SK-N-SH (cell line): ENCODE data around the gene CDH4. TPM values are rescaled to one million over a fixed set of nuclear protein-coding genes. Genes with fewer than 3 reads are reported as not detected.

Experiments used
- CTCF ChIA-PET: fragments of 300-600, 350-600 bp; formaldehyde crosslinking; extraction: SDS; loops from one replicate; lab custom pipeline; 2021; lab: Yijun Ruan, JAX
- POLR2A ChIA-PET: fragments of 350-600 bp; sonication (Branson Sonifier 250); formaldehyde crosslinking; extraction: SDS; loops from one replicate; lab custom pipeline; 2020; ENCODE audit warnings: antibody characterized with exemption, inconsistent platforms; lab: Yijun Ruan, JAX
- DNase-seq: peaks from one replicate; pipeline ENCODE4 v3.0.0; 2012
- H2AFZ ChIP-seq: fragments of 200-600 bp; sonication (generic); 2 replicates; pipeline ENCODE4 v1.8.1; 2016; ENCODE audit warnings: antibody characterized with exemption, mild to moderate bottlenecking, low read depth
- H3F3A ChIP-seq: fragments of 200-600 bp; sonication (generic); replicated peaks from 2 replicates; pipeline ENCODE3; 2016; ENCODE audit warnings: antibody characterized with exemption, mild to moderate bottlenecking; ENCODE audit not compliant: insufficient read depth
- H3K27ac ChIP-seq, 2 experiments: fragments of 200-500 bp in 1 of 2; fragments of 200-600 bp in 1 of 2; sonication (Bioruptor generic) in 1 of 2; sonication (generic), shearing (Covaris generic) in 1 of 2; 2 replicates each; pipeline versions ENCODE4 v1.5.1 to v1.6.1; 2014 to 2016; ENCODE audit warnings: low read depth in 2 of 2, inconsistent platforms in 1 of 2, low read length in 1 of 2, mild to moderate bottlenecking in 1 of 2, mixed read lengths in 1 of 2
- H3K27me3 ChIP-seq: fragments of 200-600 bp; sonication (generic), shearing (Covaris generic); 2 replicates; pipeline ENCODE4 v1.6.1; 2016; ENCODE audit warnings: mixed run types; ENCODE audit not compliant: insufficient read depth
- H3K36me3 ChIP-seq, 2 experiments: fragments of 200-500 bp in 1 of 2; fragments of 200-600 bp in 1 of 2; sonication (Bioruptor generic) in 1 of 2; sonication (generic) in 1 of 2; replicated peaks in 1 of 2; 2 replicates each; pipeline versions ENCODE3 to v1.5.1; 2014 to 2016; ENCODE audit warnings: low read length in 1 of 2, mild to moderate bottlenecking in 1 of 2; ENCODE audit not compliant: insufficient read depth in 2 of 2, control insufficient read depth in 1 of 2
- H3K4me1 ChIP-seq, 2 experiments: fragments of 200-500 bp in 1 of 2; fragments of 200-600 bp in 1 of 2; sonication (Bioruptor generic) in 1 of 2; sonication (generic), shearing (Covaris generic) in 1 of 2; 2 replicates each; pipeline versions ENCODE4 v1.5.1 to v1.6.1; 2014 to 2016; ENCODE audit warnings: low read depth in 1 of 2, low read length in 1 of 2, mixed run types in 1 of 2; ENCODE audit not compliant: insufficient read depth in 2 of 2, control insufficient read depth in 1 of 2
- H3K4me2 ChIP-seq: fragments of 200-600 bp; sonication (generic), shearing (Covaris generic); 2 replicates; pipeline ENCODE4 v1.6.1; 2017; ENCODE audit warnings: mixed run types
- H3K4me3 ChIP-seq, 2 experiments: fragments of 200-500 bp in 1 of 2; fragments of 200-600 bp in 1 of 2; sonication (Bioruptor generic) in 1 of 2; sonication (generic), shearing (Covaris generic) in 1 of 2; 2 replicates each; pipeline versions ENCODE4 v1.5.1 to v1.8.1; 2014 to 2016; ENCODE audit warnings: low read depth in 2 of 2, inconsistent platforms in 1 of 2, low read length in 1 of 2, mild to moderate bottlenecking in 1 of 2, mixed read lengths in 1 of 2, moderate library complexity in 1 of 2
- H3K79me2 ChIP-seq: fragments of 200-600 bp; sonication (generic); 2 replicates; pipeline ENCODE4 v1.8.1; 2017; ENCODE audit warnings: mild to moderate bottlenecking; ENCODE audit not compliant: insufficient read depth
- H3K9ac ChIP-seq: fragments of 200-600 bp; sonication (generic); 2 replicates; pipeline ENCODE4 v1.6.1; 2017; ENCODE audit warnings: mixed run types
- H3K9me2 ChIP-seq: fragments of 200-600 bp; sonication (generic); 2 replicates; pipeline ENCODE4 v1.6.1; 2017; ENCODE audit warnings: mixed run types
- H3K9me3 ChIP-seq: fragments of 200-600 bp; sonication (generic); 2 replicates; pipeline ENCODE4 v1.6.1; 2017; ENCODE audit warnings: mixed run types, mild to moderate bottlenecking, moderate library complexity
- H4K20me1 ChIP-seq: fragments of 200-600 bp; sonication (generic); 2 replicates; pipeline ENCODE4 v1.6.1; 2017; ENCODE audit warnings: mild to moderate bottlenecking, mixed run types; ENCODE audit not compliant: insufficient read depth
- CTCF ChIP-seq: fragments of 200-600 bp; sonication (generic); IDR thresholded peaks from 2 replicates; pipeline ENCODE4 v1.6.1; 2017; ENCODE audit warnings: antibody characterized with exemption, mild to moderate bottlenecking, moderate library complexity
- FOXJ3 ChIP-seq: sonication (generic); formaldehyde crosslinking; IDR thresholded peaks from 2 replicates; pipeline ENCODE4 v1.5.1; 2020; ENCODE audit warnings: mild to moderate bottlenecking, missing genetic modification reagents
- GABPA ChIP-seq: IDR thresholded peaks from 2 replicates; pipeline ENCODE4 v1.4.0; 2012; ENCODE audit warnings: low read depth, mild to moderate bottlenecking
- NFIC ChIP-seq: IDR thresholded peaks from 2 replicates; pipeline ENCODE4 v1.4.0; 2012; ENCODE audit warnings: borderline replicate concordance
- NRF1 ChIP-seq: IDR thresholded peaks from 2 replicates; pipeline ENCODE4 v1.6.1; 2012; ENCODE audit warnings: low read depth, mild to moderate bottlenecking, low read length
- PBX3 ChIP-seq: IDR thresholded peaks from 2 replicates; pipeline ENCODE4; 2012
- RCOR1 ChIP-seq: fragments of 150-350 bp; IDR thresholded peaks from 2 replicates; pipeline ENCODE4 v1.6.1; 2017; ENCODE audit warnings: antibody characterized with exemption, low read length
- TCF12 ChIP-seq: IDR thresholded peaks from 2 replicates; pipeline ENCODE4 v1.4.0; 2012
- TEAD4 ChIP-seq: IDR thresholded peaks from 2 replicates; pipeline ENCODE4 v1.4.0; 2012; ENCODE audit warnings: mild to moderate bottlenecking, borderline replicate concordance; ENCODE audit not compliant: insufficient read depth
- USF1 ChIP-seq: IDR thresholded peaks from 2 replicates; pipeline ENCODE4 v1.4.0; 2012; ENCODE audit warnings: low read depth, borderline replicate concordance
- ZBTB33 ChIP-seq: IDR thresholded peaks from 2 replicates; pipeline ENCODE4 v1.4.0; 2012; ENCODE audit warnings: low read depth, borderline replicate concordance
- whole genome bisulfite sequencing: methylation state at CpG from one replicate; pipeline ENCODE4 v1.1.6; 2017; ENCODE audit warnings: low lambda C conversion rate; 5-methylcytosine and 5-hydroxymethylcytosine counted together
- polyA plus RNA-seq, 3 experiments: library from polyadenylated mRNA; depleted of rRNA; stranded (reverse); fragments of >200 nt; gene quantifications; 2 replicates each; pipeline ENCODE4 v1.2.3, GENCODE V29; 2012

CDH4 gene
- polyA plus RNA-seq, 1 of the 3 experiments (the other 2 are of a cell fraction) = not detected

- Histone ChIP-seq H3K4me3 (no peak overlapping the region), H3K4me1 (peaks cover 0 to 5% of the 10 kb centered on the region in 2 experiments; a peak in 1 of 4 replicates), H3K4me2 (no peak overlapping the region), H2AFZ (no peak overlapping the region), H3K27ac (no peak overlapping the region), H3K9me2 (no peaks in the 10 kb centered on the region), H3K36me3 (no peaks in the 10 kb centered on the region), H3F3A (no peaks in the 10 kb centered on the region), H3K79me2 (no peaks in the 10 kb centered on the region), H3K9ac (no peak overlapping the region), H3K27me3 (no peaks in the 10 kb centered on the region), H4K20me1 (no peaks in the 10 kb centered on the region), H3K9me3 (no peaks in the 10 kb centered on the region)
- POLR2A ChIA-PET = no interaction called here
- CTCF ChIA-PET = no interaction called here
- no peak for DNase-seq
- TF ChIP-seq RCOR1 = no peak
- TF ChIP-seq FOXJ3 (CRISPR knock-in tag) = no peak
- TF ChIP-seq TEAD4 = no peak
- TF ChIP-seq USF1 = no peak
- no peak for TF ChIP-seq CTCF
- no peak for TF ChIP-seq NRF1
- no peak for TF ChIP-seq NFIC
- no peak for TF ChIP-seq TCF12
- no peak for TF ChIP-seq ZBTB33
- TF ChIP-seq GABPA = no peak
- TF ChIP-seq PBX3 = no peak
- TF ChIP-seq, all 33 proteins: peak for 0
- 58% methylated on average over 12 of the region's 12 CpGs for WGBS
Measured at GRCh38 chr20:61957961-61958715, 706.1 kb downstream of the CDH4 start.
